HG02642 (cell line): ENCODE data around the gene POU5F1.
"Not testable (repeated sequence)": the region's sequence is repeated elsewhere in the genome, so short reads cannot be mapped to it uniquely, and the experiment has no call there.

Source experiments
- ATAC-seq: cut with Tn5 transposase; IDR thresholded peaks from one replicate; pipeline ENCODE4 v1.9.1; 2021; ENCODE audit warnings: mild to moderate bottlenecking; ENCODE audit not compliant: unreplicated experiment, poor library complexity

POU5F1 gene

GRCh38 chr6:31170600-31170881, at the start of gene POU5F1:
Gene POU5F1 (minus strand): TSS chr6:31170682. CDS start chr6:31170620, 62 bp downstream.
- no peak for ATAC-seq

GRCh38 chr6:31216208-31216898, 45.9 kb upstream of the POU5F1 start:
- ATAC-seq, result no peak

GRCh38 chr6:31215216-31215615, 44.7 kb upstream of the POU5F1 start:
- ATAC-seq, result not testable (repeated sequence)

- ATAC-seq, result no peak
These were observed 44.0 kb upstream of the POU5F1 start for GRCh38 chr6:31214516-31214915.

- ATAC-seq, result no peak
These were observed 40.5 kb upstream of the POU5F1 start for GRCh38 chr6:31210741-31211532.

GRCh38 chr6:31210123-31210522, 39.6 kb upstream of the POU5F1 start:
- no peak for ATAC-seq

- ATAC-seq, result no peak
These were observed 38.7 kb upstream of the POU5F1 start for GRCh38 chr6:31209137-31209536.

GRCh38 chr6:31208506-31208905, 38.0 kb upstream of the POU5F1 start:
- no peak for ATAC-seq

- no peak for ATAC-seq
These were observed 35.2 kb upstream of the POU5F1 start for GRCh38 chr6:31205638-31206037.

GRCh38 chr6:31204751-31205145, 34.3 kb upstream of the POU5F1 start:
- no peak for ATAC-seq

GRCh38 chr6:31203345-31203979, 33.0 kb upstream of the POU5F1 start:
- ATAC-seq, result peak; percentile 55

- ATAC-seq, result no peak
These were observed 32.0 kb upstream of the POU5F1 start for GRCh38 chr6:31202259-31203166.

- ATAC-seq, result not testable (repeated sequence)
These were observed 28.6 kb upstream of the POU5F1 start for GRCh38 chr6:31199105-31199452.

GRCh38 chr6:31197559-31198305, 27.2 kb upstream of the POU5F1 start:
- peak; percentile 73 for ATAC-seq

- not testable (repeated sequence) for ATAC-seq
These were observed 26.0 kb upstream of the POU5F1 start for GRCh38 chr6:31196251-31197022.

- not testable (repeated sequence) for ATAC-seq
These were observed 25.0 kb upstream of the POU5F1 start for GRCh38 chr6:31195308-31195979.

- no peak for ATAC-seq
These were observed 23.8 kb upstream of the POU5F1 start for GRCh38 chr6:31194061-31194834.

- no peak for ATAC-seq
These were observed 22.7 kb upstream of the POU5F1 start for GRCh38 chr6:31193206-31193605.
